ENCODE data around the gene RPUSD1.

RPUSD1 gene

DNA sequence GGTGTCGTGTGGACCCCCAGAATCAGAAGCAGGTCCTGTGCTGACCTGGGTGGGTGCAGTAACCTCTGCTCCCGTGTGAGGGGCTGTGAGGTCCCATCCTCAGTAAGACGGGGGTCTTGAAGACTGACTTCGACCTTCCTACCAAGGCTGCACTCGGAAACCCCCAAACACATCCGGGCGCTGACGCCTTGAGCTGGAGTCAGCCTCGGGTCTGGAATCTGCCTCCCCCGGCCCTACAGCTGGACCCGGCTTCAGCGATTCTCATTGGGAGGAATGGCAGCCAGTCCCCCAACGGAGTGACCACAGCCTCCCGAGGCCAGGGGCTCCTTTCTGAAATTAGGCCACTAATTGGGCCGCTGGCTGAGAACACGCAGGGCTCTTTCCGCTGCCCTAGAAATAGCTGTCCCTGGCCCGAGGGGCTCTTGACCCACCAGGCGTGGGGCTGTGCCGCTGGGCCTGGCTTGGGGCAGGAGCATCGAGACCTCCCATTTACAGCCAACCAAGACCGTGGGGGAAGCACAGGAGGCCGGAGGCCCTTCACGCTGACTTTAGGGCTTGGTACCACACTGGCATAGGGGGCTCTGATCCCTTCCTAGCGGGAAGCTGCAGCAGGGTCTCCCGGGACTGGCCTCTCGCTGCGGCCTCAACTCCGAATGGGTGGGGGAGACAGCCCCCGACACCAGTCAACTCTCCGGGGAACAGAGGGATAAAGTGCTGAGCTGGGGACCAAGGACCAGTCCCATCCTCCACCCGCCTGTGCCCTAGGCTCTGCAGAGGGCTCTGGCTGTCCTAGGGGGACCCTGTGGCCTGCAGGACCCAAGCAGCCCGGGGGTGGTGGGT lies 15.0 kb upstream of the RPUSD1 start:
- H3K36me3 ChIP-seq (ENCODE audit: control insufficient read depth in 1 of 2, insufficient read depth in 2 of 2, low read depth in 1 of 2, low read length in 2 of 2): peaks cover 0 to 13% of the 10 kb centered on the region in 2 experiments
- no peak overlapping the region for H3K4ac ChIP-seq (ENCODE audit: low read depth in 1 of 2, low read length in 2 of 2)
- no peak overlapping the region for H3K18ac ChIP-seq (ENCODE audit: low read depth in 1 of 2, low read length in 2 of 2)
- H2BK12ac ChIP-seq (ENCODE audit: low read length in 2 of 2): no peak overlapping the region
- no peak overlapping the region for H3K27ac ChIP-seq (ENCODE audit: low read length, poor library complexity, severe bottlenecking)
- H2AFZ ChIP-seq (ENCODE audit: low read depth, low read length): no peak overlapping the region
- no peak overlapping the region for H4K91ac ChIP-seq (ENCODE audit: low read length)
- no peak overlapping the region for H3K4me3 ChIP-seq (ENCODE audit: insufficient read depth in 1 of 2, low read depth in 1 of 2, low read length in 2 of 2)
- peaks cover 18% of the 10 kb centered on the region for H3K4me1 ChIP-seq (ENCODE audit: control insufficient read depth, insufficient read depth, low read depth, low read length)
- no peak overlapping the region for H2BK15ac ChIP-seq (ENCODE audit: low read depth, poor library complexity, severe bottlenecking)
- H4K8ac ChIP-seq (ENCODE audit: low read length): peak overlapping the region; percentile 38
- no peak overlapping the region for H2BK120ac ChIP-seq (ENCODE audit: low read depth, low read length)
- no peak overlapping the region for H3K23ac ChIP-seq (ENCODE audit: low read length in 2 of 2)
- WGBS: 84% methylated on average over 32 of the region's 33 CpGs
- H3K9me3 ChIP-seq (ENCODE audit: control insufficient read depth, low read length): no peaks in the 10 kb centered on the region
- H2AK5ac ChIP-seq (ENCODE audit: low read length, severe bottlenecking): no peak overlapping the region
- peaks cover 45 to 46% of the 10 kb centered on the region in 2 experiments for H3K27me3 ChIP-seq (ENCODE audit: control insufficient read depth in 1 of 2, insufficient read depth in 1 of 2, low read length in 2 of 2)
- H3K9ac ChIP-seq (ENCODE audit: low read length): no peak overlapping the region
- no peak for DNase-seq
- H3K4me2 ChIP-seq (ENCODE audit: low read length, poor library complexity, severe bottlenecking): no peak overlapping the region
- no peak overlapping the region for H2BK5ac ChIP-seq (ENCODE audit: low read depth, low read length, poor library complexity, severe bottlenecking)
- H3K79me1 ChIP-seq (replicated peaks; ENCODE audit: low read length, poor library complexity, severe bottlenecking): peaks cover 3% of the 10 kb centered on the region
- H3K14ac ChIP-seq (ENCODE audit: low read length in 2 of 2): no peak overlapping the region

DNA sequence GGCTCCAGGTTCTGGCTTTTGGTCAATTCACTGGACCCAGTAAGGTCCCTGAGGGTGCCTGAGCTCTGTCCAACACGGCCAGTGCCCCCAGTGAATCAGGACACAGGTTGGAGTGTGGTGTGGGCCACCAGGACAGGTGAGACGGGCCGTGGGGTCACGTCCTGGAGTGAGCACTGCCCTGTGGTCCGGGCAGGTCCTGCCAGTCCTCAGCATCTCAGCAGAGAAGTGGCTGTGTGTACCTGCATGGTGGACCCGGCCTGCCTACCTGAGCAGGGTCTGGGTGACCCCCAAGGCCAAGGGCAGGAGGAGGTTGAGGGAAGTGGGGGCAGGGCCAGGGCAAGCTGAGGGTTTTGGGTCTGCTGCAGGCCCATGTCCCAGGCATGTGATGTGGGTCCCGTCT lies 14.3 kb upstream of the RPUSD1 start:
- H3K79me1 ChIP-seq (replicated peaks; ENCODE audit: low read length, poor library complexity, severe bottlenecking): peaks cover 3% of the 10 kb centered on the region
- no peak overlapping the region for H4K8ac ChIP-seq (ENCODE audit: low read length)
- H3K27ac ChIP-seq (ENCODE audit: low read length, poor library complexity, severe bottlenecking): no peak overlapping the region
- 80% methylated on average over 7 of the region's 7 CpGs for WGBS
- no peak overlapping the region for H2BK120ac ChIP-seq (ENCODE audit: low read depth, low read length)
- H3K9me3 ChIP-seq (ENCODE audit: control insufficient read depth, low read length): no peaks in the 10 kb centered on the region
- no peak overlapping the region for H3K9ac ChIP-seq (ENCODE audit: low read length)
- H2AFZ ChIP-seq (ENCODE audit: low read depth, low read length): no peak overlapping the region
- H3K4me1 ChIP-seq (ENCODE audit: control insufficient read depth, insufficient read depth, low read depth, low read length): peaks cover 15% of the 10 kb centered on the region
- H3K14ac ChIP-seq (ENCODE audit: low read length in 2 of 2): no peak overlapping the region
- H3K4ac ChIP-seq (ENCODE audit: low read depth in 1 of 2, low read length in 2 of 2): no peak overlapping the region
- H3K36me3 ChIP-seq (ENCODE audit: control insufficient read depth in 1 of 2, insufficient read depth in 2 of 2, low read depth in 1 of 2, low read length in 2 of 2): peaks cover 0 to 18% of the 10 kb centered on the region in 2 experiments
- H3K4me2 ChIP-seq (ENCODE audit: low read length, poor library complexity, severe bottlenecking): no peak overlapping the region
- H4K91ac ChIP-seq (ENCODE audit: low read length): no peak overlapping the region
- H3K4me3 ChIP-seq (ENCODE audit: insufficient read depth in 1 of 2, low read depth in 1 of 2, low read length in 2 of 2): no peak overlapping the region
- no peak overlapping the region for H2BK12ac ChIP-seq (ENCODE audit: low read length in 2 of 2)
- no peak overlapping the region for H2BK5ac ChIP-seq (ENCODE audit: low read depth, low read length, poor library complexity, severe bottlenecking)
- H3K27me3 ChIP-seq (ENCODE audit: control insufficient read depth in 1 of 2, insufficient read depth in 1 of 2, low read length in 2 of 2): peaks cover 45 to 46% of the 10 kb centered on the region in 2 experiments
- no peak overlapping the region for H3K23ac ChIP-seq (ENCODE audit: low read length in 2 of 2)
- H2AK5ac ChIP-seq (ENCODE audit: low read length, severe bottlenecking): no peak overlapping the region
- H3K18ac ChIP-seq (ENCODE audit: low read depth in 1 of 2, low read length in 2 of 2): no peak overlapping the region
- DNase-seq: no peak
- H2BK15ac ChIP-seq (ENCODE audit: low read depth, poor library complexity, severe bottlenecking): no peak overlapping the region

DNA sequence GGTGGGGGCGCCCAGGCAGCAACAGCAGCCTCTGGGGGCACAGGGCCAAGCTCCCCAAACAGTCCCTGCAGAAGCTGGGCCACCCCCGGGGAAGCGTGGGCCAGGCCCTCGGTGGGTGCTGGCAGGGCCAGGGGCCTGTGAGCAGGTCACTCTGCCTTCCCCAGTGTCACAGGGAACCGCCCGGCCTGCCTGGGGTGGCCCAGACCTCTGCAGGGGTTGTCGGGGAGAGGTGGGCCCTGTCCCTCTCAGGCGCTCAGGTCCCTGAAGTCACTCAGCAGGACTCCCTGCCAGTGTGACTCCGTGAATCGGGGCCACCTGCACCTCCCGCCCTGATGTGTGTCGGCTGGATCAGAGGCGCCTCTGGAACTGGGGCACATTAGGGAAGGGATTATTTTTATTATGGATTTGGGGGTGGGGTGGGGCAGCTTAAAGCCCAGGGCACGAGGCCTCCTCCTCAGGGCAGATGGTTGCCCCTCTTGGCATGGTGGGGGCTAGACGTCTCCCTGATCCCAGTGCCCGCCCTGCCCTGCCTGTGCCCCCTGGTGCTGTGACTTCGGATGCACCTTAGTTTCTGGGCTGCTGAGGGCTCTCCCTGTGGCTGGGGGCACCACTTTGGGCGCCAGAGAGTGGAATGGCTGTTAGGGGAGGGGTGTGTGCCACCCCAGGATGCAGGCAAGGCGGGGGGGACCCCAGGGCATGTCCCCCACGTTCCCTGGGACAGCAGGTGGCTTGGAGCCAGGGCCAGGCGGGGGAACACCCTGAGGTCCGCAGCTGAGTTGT lies 13.6 kb upstream of the RPUSD1 start:
- Histone ChIP-seq H4K91ac (ENCODE audit: low read length) (no peak overlapping the region), H2BK12ac (ENCODE audit: low read length in 2 of 2) (no peak overlapping the region), H3K18ac (ENCODE audit: low read depth in 1 of 2, low read length in 2 of 2) (no peak overlapping the region), H3K36me3 (ENCODE audit: control insufficient read depth in 1 of 2, insufficient read depth in 2 of 2, low read depth in 1 of 2, low read length in 2 of 2) (peaks cover 0 to 25% of the 10 kb centered on the region in 2 experiments), H3K4me1 (ENCODE audit: control insufficient read depth, insufficient read depth, low read depth, low read length) (peaks cover 15% of the 10 kb centered on the region), H3K9ac (ENCODE audit: low read length) (no peak overlapping the region), H3K9me3 (ENCODE audit: control insufficient read depth, low read length) (no peaks in the 10 kb centered on the region), H2BK15ac (ENCODE audit: low read depth, poor library complexity, severe bottlenecking) (no peak overlapping the region), H3K4ac (ENCODE audit: low read depth in 1 of 2, low read length in 2 of 2) (no peak overlapping the region), H2BK120ac (ENCODE audit: low read depth, low read length) (no peak overlapping the region), H3K27me3 (ENCODE audit: control insufficient read depth in 1 of 2, insufficient read depth in 1 of 2, low read length in 2 of 2) (peaks cover 45 to 46% of the 10 kb centered on the region in 2 experiments), H3K4me2 (ENCODE audit: low read length, poor library complexity, severe bottlenecking) (no peak overlapping the region), H2AK5ac (ENCODE audit: low read length, severe bottlenecking) (no peak overlapping the region), H4K8ac (ENCODE audit: low read length) (no peak overlapping the region), H2BK5ac (ENCODE audit: low read depth, low read length, poor library complexity, severe bottlenecking) (no peak overlapping the region), H3K14ac (ENCODE audit: low read length in 2 of 2) (no peak overlapping the region), H3K27ac (ENCODE audit: low read length, poor library complexity, severe bottlenecking) (no peak overlapping the region), H3K4me3 (ENCODE audit: insufficient read depth in 1 of 2, low read depth in 1 of 2, low read length in 2 of 2) (no peak overlapping the region), H3K23ac (ENCODE audit: low read length in 2 of 2) (no peak overlapping the region), H3K79me1 (replicated peaks; ENCODE audit: low read length, poor library complexity, severe bottlenecking) (no peaks in the 10 kb centered on the region), H2AFZ (ENCODE audit: low read depth, low read length) (no peak overlapping the region)
- WGBS: 80% methylated on average over 22 of the region's 22 CpGs
- no peak for DNase-seq

DNA sequence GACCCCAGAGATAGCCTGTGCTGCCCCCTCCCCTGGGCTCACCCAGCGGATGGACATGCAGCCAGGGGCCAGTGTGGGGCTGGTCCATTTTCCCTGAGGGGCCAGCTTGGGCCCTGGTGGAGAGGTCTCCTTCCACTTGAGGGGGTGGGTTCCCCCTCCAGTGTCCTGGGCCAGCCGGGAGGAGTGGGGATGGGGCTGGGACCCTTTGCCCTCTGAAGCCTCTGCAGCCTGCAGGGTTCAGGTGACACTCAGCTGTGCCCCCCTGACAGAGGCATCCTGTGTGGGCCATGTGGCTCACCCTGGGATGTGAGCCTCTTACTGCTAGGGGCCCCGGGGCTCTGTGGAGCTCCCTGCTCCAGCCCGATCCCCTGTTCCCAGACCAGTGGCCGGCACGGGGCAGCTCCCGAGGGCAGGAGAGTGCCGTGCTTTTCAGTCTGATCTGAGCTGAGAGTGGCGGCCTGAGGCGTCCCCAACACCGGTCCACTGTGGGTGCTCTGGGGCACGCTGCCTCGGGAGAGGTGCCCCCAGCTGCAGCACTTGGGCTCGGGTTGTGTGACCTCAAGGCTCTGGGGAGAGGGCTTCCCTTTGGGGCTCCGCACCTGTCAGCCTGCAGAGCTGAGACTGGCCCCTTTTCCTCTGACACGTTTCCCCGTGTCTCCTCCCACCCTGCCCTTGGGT lies 12.8 kb upstream of the RPUSD1 start:
- H3K27me3 ChIP-seq (ENCODE audit: control insufficient read depth in 1 of 2, insufficient read depth in 1 of 2, low read length in 2 of 2): peaks cover 45 to 46% of the 10 kb centered on the region in 2 experiments
- no peak overlapping the region for H2BK5ac ChIP-seq (ENCODE audit: low read depth, low read length, poor library complexity, severe bottlenecking)
- no peak overlapping the region for H3K9ac ChIP-seq (ENCODE audit: low read length)
- H3K14ac ChIP-seq (ENCODE audit: low read length in 2 of 2): no peak overlapping the region
- H4K8ac ChIP-seq (ENCODE audit: low read length): no peak overlapping the region
- no peak overlapping the region for H3K18ac ChIP-seq (ENCODE audit: low read depth in 1 of 2, low read length in 2 of 2)
- no peak overlapping the region for H2BK15ac ChIP-seq (ENCODE audit: low read depth, poor library complexity, severe bottlenecking)
- H3K27ac ChIP-seq (ENCODE audit: low read length, poor library complexity, severe bottlenecking): no peak overlapping the region
- H3K4me3 ChIP-seq (ENCODE audit: insufficient read depth in 1 of 2, low read depth in 1 of 2, low read length in 2 of 2): no peak overlapping the region
- no peak overlapping the region for H2BK120ac ChIP-seq (ENCODE audit: low read depth, low read length)
- no peak overlapping the region for H3K4me2 ChIP-seq (ENCODE audit: low read length, poor library complexity, severe bottlenecking)
- no peak overlapping the region for H2BK12ac ChIP-seq (ENCODE audit: low read length in 2 of 2)
- no peak overlapping the region for H4K91ac ChIP-seq (ENCODE audit: low read length)
- no peak overlapping the region for H3K4ac ChIP-seq (ENCODE audit: low read depth in 1 of 2, low read length in 2 of 2)
- WGBS: 50% methylated on average over 17 of the region's 17 CpGs
- H3K9me3 ChIP-seq (ENCODE audit: control insufficient read depth, low read length): no peaks in the 10 kb centered on the region
- H2AFZ ChIP-seq (ENCODE audit: low read depth, low read length): no peak overlapping the region
- no peak overlapping the region for H3K23ac ChIP-seq (ENCODE audit: low read length in 2 of 2)
- peaks cover 0 to 31% of the 10 kb centered on the region in 2 experiments for H3K36me3 ChIP-seq (ENCODE audit: control insufficient read depth in 1 of 2, insufficient read depth in 2 of 2, low read depth in 1 of 2, low read length in 2 of 2)
- H2AK5ac ChIP-seq (ENCODE audit: low read length, severe bottlenecking): no peak overlapping the region
- peaks cover 15% of the 10 kb centered on the region for H3K4me1 ChIP-seq (ENCODE audit: control insufficient read depth, insufficient read depth, low read depth, low read length)
- H3K79me1 ChIP-seq (replicated peaks; ENCODE audit: low read length, poor library complexity, severe bottlenecking): no peaks in the 10 kb centered on the region
- no peak for DNase-seq
